Femur (tissue), 1 donor: ENCODE data around the gene MAN2B2.
A peak's percentile ranks its signal among the peaks of the same experiment; 100 is the strongest.

Source experiments
- DNase-seq: peaks from one replicate; pipeline ENCODE4 v3.0.0-alpha.2; 2017

MAN2B2 gene

GRCh38 chr4:6568148-6568547, 6.8 kb upstream of the MAN2B2 start:
- DNase-seq: no peak

- DNase-seq: no peak
Measured at GRCh38 chr4:6568689-6569332, 6.2 kb upstream of the MAN2B2 start.

GRCh38 chr4:6571608-6572007, 3.4 kb upstream of the MAN2B2 start:
- no peak for DNase-seq

- no peak for DNase-seq
Measured at GRCh38 chr4:6573551-6573950, 1.4 kb upstream of the MAN2B2 start.

GRCh38 chr4:6573986-6574746, 823 bp upstream of the MAN2B2 start:
- DNase-seq: no peak

GRCh38 chr4:6575503-6576240, 683 bp downstream of the MAN2B2 start:
- DNase-seq: no peak

- DNase-seq: no peak
Measured at GRCh38 chr4:6576512-6576911, 1.5 kb downstream of the MAN2B2 start.

GRCh38 chr4:6576932-6577331, 1.9 kb downstream of the MAN2B2 start:
- no peak for DNase-seq

- no peak for DNase-seq
Measured at GRCh38 chr4:6577409-6577808, 2.4 kb downstream of the MAN2B2 start.

- no peak for DNase-seq
Measured at GRCh38 chr4:6578221-6578620, 3.2 kb downstream of the MAN2B2 start.

- no peak for DNase-seq
Measured at GRCh38 chr4:6580353-6580752, 5.4 kb downstream of the MAN2B2 start.

- DNase-seq: no peak
Measured at GRCh38 chr4:6581566-6582121, 6.7 kb downstream of the MAN2B2 start.

- no peak for DNase-seq
Measured at GRCh38 chr4:6582889-6583490, 8.0 kb downstream of the MAN2B2 start.

GRCh38 chr4:6584865-6585264, 9.9 kb downstream of the MAN2B2 start:
- DNase-seq: no peak

GRCh38 chr4:6586715-6587325, 11.8 kb downstream of the MAN2B2 start:
- DNase-seq: no peak

- no peak for DNase-seq
Measured at GRCh38 chr4:6589444-6589843, 14.5 kb downstream of the MAN2B2 start.

GRCh38 chr4:6591313-6591712, 16.3 kb downstream of the MAN2B2 start:
- DNase-seq: peak; percentile 46

- no peak for DNase-seq
Measured at GRCh38 chr4:6591781-6592180, 16.8 kb downstream of the MAN2B2 start.

GRCh38 chr4:6592804-6593563, 18.0 kb downstream of the MAN2B2 start:
- no peak for DNase-seq

GRCh38 chr4:6594341-6594740, 19.4 kb downstream of the MAN2B2 start:
- DNase-seq: no peak

- DNase-seq: no peak
Measured at GRCh38 chr4:6594826-6595355, 19.9 kb downstream of the MAN2B2 start.
